IMR-90 (cell line): Measurements from ENCODE around the gene L1CAM. TPM values are rescaled to one million over a fixed set of nuclear protein-coding genes. Genes with fewer than 3 reads are reported as not detected.

Experiments used
- ATAC-seq: fragments of 200-7000 bp; cut with Tn5 transposase; 2 replicates; pipeline ENCODE4 v1.9.1; 2020; ENCODE audit warnings: low read depth, mild to moderate bottlenecking, moderate library complexity
- BruUV-seq: library from RNA; stranded (reverse); fragments of 400-500 nt; replicated peaks from 2 replicates; lab custom pipeline; 2021; lab: Mats Ljungman, UMichigan
- CTCF ChIA-PET: fragments of 300-600 bp; formaldehyde crosslinking; extraction: SDS; loops from one replicate; lab custom pipeline; 2021; ENCODE audit warnings: antibody characterized with exemption; lab: Yijun Ruan, JAX
- POLR2A ChIA-PET: fragments of 300-600 bp; sonication (Branson Sonifier 250); formaldehyde crosslinking; loops from one replicate; lab custom pipeline; 2022; ENCODE audit warnings: antibody characterized with exemption; ENCODE audit not compliant: unreplicated experiment; lab: Charles Lee
- DNase-seq: peaks from one replicate; pipeline ENCODE4 v3.0.0; 2013
- H2AFZ ChIP-seq: replicated peaks from 2 replicates; pipeline ENCODE3; 2013; ENCODE audit warnings: low read length, mild to moderate bottlenecking; ENCODE audit not compliant: poor library complexity
- H2AK5ac ChIP-seq: 2 replicates; pipeline ENCODE4 v1.6.1; 2013; ENCODE audit warnings: low read depth, low read length, inconsistent platforms
- H2AK9ac ChIP-seq: replicated peaks from 2 replicates; pipeline ENCODE3; 2013; ENCODE audit warnings: mild to moderate bottlenecking, low read depth, low read length, moderate library complexity; ENCODE audit not compliant: poor library complexity
- H2BK120ac ChIP-seq: 2 replicates; pipeline ENCODE4 v1.6.1; 2013; ENCODE audit warnings: low read depth, low read length, inconsistent platforms
- H2BK15ac ChIP-seq: 3 replicates; pipeline ENCODE4 v1.6.1; 2013; ENCODE audit warnings: low read depth, low read length, inconsistent platforms
- H2BK20ac ChIP-seq: 2 replicates; pipeline ENCODE4 v1.6.1; 2013; ENCODE audit warnings: low read depth, mild to moderate bottlenecking, inconsistent platforms, low read length, moderate library complexity
- H2BK5ac ChIP-seq: 2 replicates; pipeline ENCODE4 v1.6.1; 2013; ENCODE audit warnings: mild to moderate bottlenecking, low read depth, low read length, inconsistent platforms; ENCODE audit not compliant: poor library complexity, severe bottlenecking
- H3K14ac ChIP-seq: replicated peaks from 2 replicates; pipeline ENCODE4 v1.6.1; 2013; ENCODE audit warnings: low read depth, low read length, inconsistent platforms
- H3K18ac ChIP-seq: 2 replicates; pipeline ENCODE4 v1.6.1; 2013; ENCODE audit warnings: low read depth, low read length, control low read depth
- H3K23ac ChIP-seq: 2 replicates; pipeline ENCODE4 v1.6.1; 2013; ENCODE audit warnings: low read depth, low read length, inconsistent platforms
- H3K27ac ChIP-seq: 2 replicates; pipeline ENCODE4 v1.5.1; 2013; ENCODE audit warnings: mild to moderate bottlenecking, control low read depth, low read length; ENCODE audit not compliant: insufficient read depth
- H3K27me3 ChIP-seq: 2 replicates; pipeline ENCODE4 v1.6.1; 2013; ENCODE audit warnings: low read length; ENCODE audit not compliant: control insufficient read depth, insufficient read depth
- H3K36me3 ChIP-seq: 2 replicates; pipeline ENCODE4 v1.6.1; 2013; ENCODE audit warnings: low read length, mixed read lengths; ENCODE audit not compliant: control insufficient read depth, insufficient read depth
- H3K4ac ChIP-seq: 2 replicates; pipeline ENCODE4 v1.6.1; 2013; ENCODE audit warnings: low read depth, low read length, inconsistent platforms
- H3K4me1 ChIP-seq: 2 replicates; pipeline ENCODE4 v1.6.1; 2013; ENCODE audit warnings: low read length, mixed read lengths; ENCODE audit not compliant: control insufficient read depth, insufficient read depth
- H3K4me2 ChIP-seq: 2 replicates; pipeline ENCODE4 v1.6.1; 2013; ENCODE audit warnings: low read depth, mild to moderate bottlenecking, control low read depth, low read length, moderate library complexity
- H3K4me3 ChIP-seq: 2 replicates; pipeline ENCODE4 v1.5.1; 2013; ENCODE audit warnings: low read depth, mild to moderate bottlenecking, control low read depth, low read length, moderate library complexity; ENCODE audit not compliant: insufficient read depth
- H3K56ac ChIP-seq: 2 replicates; pipeline ENCODE4 v1.6.1; 2013; ENCODE audit warnings: low read length, inconsistent platforms; ENCODE audit not compliant: insufficient read depth; ENCODE audit errors: extremely low read depth
- H3K79me1 ChIP-seq, 2 experiments: 2 replicates each; pipeline ENCODE4 v1.6.1; 2013; ENCODE audit warnings: low read length in 2 of 2, inconsistent platforms in 1 of 2, low read depth in 1 of 2
- H3K9ac ChIP-seq: 2 replicates; pipeline ENCODE4 v1.6.1; 2013; ENCODE audit warnings: low read depth, low read length, control low read depth
- H3K9me1 ChIP-seq: 2 replicates; pipeline ENCODE4 v1.6.1; 2013; ENCODE audit warnings: low read length, inconsistent platforms; ENCODE audit not compliant: insufficient read depth
- H3K9me3 ChIP-seq: 2 replicates; pipeline ENCODE4 v1.6.1; 2013; ENCODE audit warnings: low read length; ENCODE audit not compliant: control insufficient read depth, insufficient read depth
- H4K20me1 ChIP-seq: 2 replicates; pipeline ENCODE4 v1.6.1; 2013; ENCODE audit warnings: low read length, inconsistent platforms; ENCODE audit not compliant: insufficient read depth
- H4K5ac ChIP-seq: 2 replicates; pipeline ENCODE4 v1.6.1; 2013; ENCODE audit warnings: mild to moderate bottlenecking, low read depth, low read length, control low read depth
- H4K8ac ChIP-seq, 2 experiments: 2 replicates each; pipeline ENCODE4 v1.6.1; 2013; ENCODE audit warnings: low read depth in 2 of 2, low read length in 2 of 2, control low read depth in 1 of 2, inconsistent platforms in 1 of 2
- H4K91ac ChIP-seq: 2 replicates; pipeline ENCODE4 v1.6.1; 2013; ENCODE audit warnings: low read depth, low read length, inconsistent platforms; ENCODE audit not compliant: insufficient read depth
- CHD1 ChIP-seq: IDR thresholded peaks from 2 replicates; pipeline ENCODE4 v1.6.1; 2012; ENCODE audit warnings: low read depth, low read length, improper control_type of control experiment
- FOS ChIP-seq: fragments of 150-350 bp; IDR thresholded peaks from 2 replicates; pipeline ENCODE4 v1.6.1; 2016; ENCODE audit warnings: low read depth, low read length
- MAFK ChIP-seq: IDR thresholded peaks from 2 replicates; pipeline ENCODE4 v1.6.1; 2012; ENCODE audit warnings: low read depth, low read length, improper control_type of control experiment
- MAZ ChIP-seq: IDR thresholded peaks from 2 replicates; pipeline ENCODE4 v1.6.1; 2012; ENCODE audit warnings: low read depth, mild to moderate bottlenecking, low read length, improper control_type of control experiment, moderate library complexity, borderline replicate concordance
- MXI1 ChIP-seq: IDR thresholded peaks from 2 replicates; pipeline ENCODE4 v1.6.1; 2012; ENCODE audit warnings: low read depth, mild to moderate bottlenecking, low read length, moderate library complexity, borderline replicate concordance
- POLR2A ChIP-seq: IDR thresholded peaks from 2 replicates; pipeline ENCODE4 v1.6.1; 2012; ENCODE audit warnings: mild to moderate bottlenecking, low read depth, low read length
- WGBS, 2 experiments: methylation state at CpG; one replicate each; pipeline versions ENCODE4 v1.1.5 to v1.1.7; 2013; ENCODE audit warnings: missing lambda C conversion rate in 2 of 2; ENCODE audit not compliant: insufficient read length in 1 of 2; ENCODE audit errors: extremely low coverage in 2 of 2; 5-methylcytosine and 5-hydroxymethylcytosine counted together
- dilution Hi-C: fragments of 300-500 bp; cut with HindIII; formaldehyde crosslinking; loops from one replicate; pipeline ENCODE4 v1.14.3; 2018; ENCODE audit warnings: low sequenced_read_pairs; ENCODE audit not compliant: unreplicated experiment
- in situ Hi-C: fragments of 300-500 bp; cut with MboI; formaldehyde crosslinking; loops from 3 replicates; pipeline ENCODE4 v1.14.3; 2019; ENCODE audit warnings: low sequenced_read_pairs, inconsistent platforms, mixed read lengths
- intact Hi-C: fragments of 100-400 bp; cut with micrococcal nuclease; formaldehyde crosslinking; loops from 2 replicates; pipeline ENCODE4 v1.10.0; 2022
- polyA plus RNA-seq, 3 experiments: library from polyadenylated mRNA; depleted of rRNA; stranded (reverse); fragments of >200 nt; gene quantifications; 2 replicates each; pipeline ENCODE4 v1.2.3, GENCODE V29; 2012; ENCODE audit warnings: low replicate concordance in 1 of 3
- total RNA-seq: library from RNA; depleted of rRNA; stranded (reverse); fragments of >200 nt; gene quantifications from 2 replicates; pipeline ENCODE4 v1.2.3, GENCODE V29; 2012
- TF ChIP-seq, protein P1 (sequence below): fragments of 150-350 bp; IDR thresholded peaks from 2 replicates; pipeline ENCODE4 v1.6.1; 2016; ENCODE audit warnings: low read depth, mild to moderate bottlenecking, low read length, moderate library complexity, borderline replicate concordance
- TF ChIP-seq, protein P2 (sequence below): conservative IDR thresholded peaks from 2 replicates; pipeline ENCODE4 v1.5.1; 2012; ENCODE audit warnings: mild to moderate bottlenecking, low read depth, low read length, improper control_type of control experiment

The L1CAM gene
- total and polyA plus RNA-seq, 2 of the 4 experiments (the other 2 are of a cell fraction) = 0.36 to 1.9 TPM

DNA sequence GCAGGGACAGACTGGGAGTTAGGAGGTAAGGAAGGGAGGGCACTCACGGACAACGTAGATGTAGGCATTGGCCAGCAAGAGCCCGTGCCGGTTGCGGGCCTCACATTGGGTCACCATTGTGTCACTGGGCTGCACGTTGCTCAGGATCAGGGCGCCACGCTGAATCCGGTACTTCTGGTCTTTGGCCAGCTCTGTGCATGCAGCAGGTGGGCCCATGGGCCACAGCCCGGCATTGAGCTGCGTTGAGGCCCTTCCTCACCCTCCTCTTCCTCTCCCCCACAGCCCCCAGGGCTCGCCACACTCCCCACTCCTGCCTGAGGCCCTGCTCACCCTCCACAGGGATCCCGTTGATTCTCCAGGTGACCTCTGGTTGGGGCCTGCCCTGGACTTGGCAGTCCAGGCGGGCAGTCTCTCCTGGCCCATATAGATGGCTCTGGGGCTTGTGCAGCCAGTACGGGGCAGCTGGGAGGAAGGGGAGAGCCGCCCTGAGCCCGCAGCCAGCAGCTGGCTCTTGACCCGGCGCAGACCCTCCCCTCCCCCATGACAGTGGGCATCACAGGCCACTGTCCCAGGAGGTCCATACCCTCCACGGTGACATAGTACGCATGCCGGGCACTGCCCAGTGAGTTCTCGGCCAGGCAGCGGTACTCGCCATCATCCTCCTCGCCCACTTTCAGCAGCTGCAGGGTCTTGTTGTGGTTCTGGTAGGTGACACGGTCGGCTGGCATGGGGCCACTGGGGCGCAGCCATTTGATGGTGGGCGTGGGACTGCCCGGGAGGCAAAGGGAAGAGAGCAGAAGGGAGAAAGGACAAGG, 16.3 kb downstream of the L1CAM start:
- H3K18ac ChIP-seq = no peak overlapping the region
- peaks cover 5% of the 10 kb centered on the region for H3K9me3 ChIP-seq
- H4K8ac ChIP-seq = no peak overlapping the region
- no peak overlapping the region for H4K5ac ChIP-seq
- H4K20me1 ChIP-seq = no peaks in the 10 kb centered on the region; the same call in 1 of the 2 replicates
- in situ Hi-C loops (no loop called here), dilution Hi-C loops (no loop called here), intact Hi-C loops (no loop called here)
- no TSS peak for BruUV-seq
- H4K91ac ChIP-seq = no peak overlapping the region
- DNase-seq (no peak), ATAC-seq (no peak)
- H2AFZ ChIP-seq = no peak overlapping the region
- no peak overlapping the region for H3K14ac ChIP-seq
- H2AK5ac ChIP-seq = no peak overlapping the region
- H2BK15ac ChIP-seq = no peak overlapping the region
- H3K4me3 ChIP-seq = no peak overlapping the region
- H3K27me3 ChIP-seq = peaks cover 18% of the 10 kb centered on the region
- H2BK5ac ChIP-seq = no peak overlapping the region
- H2BK120ac ChIP-seq = no peak overlapping the region
- no peak overlapping the region for H3K56ac ChIP-seq
- H3K79me1 ChIP-seq = no peaks in the 10 kb centered on the region
- H2AK9ac ChIP-seq = no peak overlapping the region
- CTCF ChIA-PET = interaction anchor here (0.6 kb wide), 1 partner anchor 22 kb away, joined by 4 read pairs; no protein-coding TSS in a partner anchor
- no peak overlapping the region for H2BK20ac ChIP-seq
- no peaks in the 10 kb centered on the region for H3K9me1 ChIP-seq
- H3K9ac ChIP-seq = no peak overlapping the region
- no peak overlapping the region for H3K4ac ChIP-seq
- TF ChIP-seq FOS (no peak), MXI1 (no peak), MAFK (no peak), MAZ (no peak), CHD1 (no peak), POLR2A (no peak)
- TF ChIP-seq, protein P1, sequence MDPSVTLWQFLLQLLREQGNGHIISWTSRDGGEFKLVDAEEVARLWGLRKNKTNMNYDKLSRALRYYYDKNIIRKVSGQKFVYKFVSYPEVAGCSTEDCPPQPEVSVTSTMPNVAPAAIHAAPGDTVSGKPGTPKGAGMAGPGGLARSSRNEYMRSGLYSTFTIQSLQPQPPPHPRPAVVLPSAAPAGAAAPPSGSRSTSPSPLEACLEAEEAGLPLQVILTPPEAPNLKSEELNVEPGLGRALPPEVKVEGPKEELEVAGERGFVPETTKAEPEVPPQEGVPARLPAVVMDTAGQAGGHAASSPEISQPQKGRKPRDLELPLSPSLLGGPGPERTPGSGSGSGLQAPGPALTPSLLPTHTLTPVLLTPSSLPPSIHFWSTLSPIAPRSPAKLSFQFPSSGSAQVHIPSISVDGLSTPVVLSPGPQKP = no peak
- TF ChIP-seq, protein P2, sequence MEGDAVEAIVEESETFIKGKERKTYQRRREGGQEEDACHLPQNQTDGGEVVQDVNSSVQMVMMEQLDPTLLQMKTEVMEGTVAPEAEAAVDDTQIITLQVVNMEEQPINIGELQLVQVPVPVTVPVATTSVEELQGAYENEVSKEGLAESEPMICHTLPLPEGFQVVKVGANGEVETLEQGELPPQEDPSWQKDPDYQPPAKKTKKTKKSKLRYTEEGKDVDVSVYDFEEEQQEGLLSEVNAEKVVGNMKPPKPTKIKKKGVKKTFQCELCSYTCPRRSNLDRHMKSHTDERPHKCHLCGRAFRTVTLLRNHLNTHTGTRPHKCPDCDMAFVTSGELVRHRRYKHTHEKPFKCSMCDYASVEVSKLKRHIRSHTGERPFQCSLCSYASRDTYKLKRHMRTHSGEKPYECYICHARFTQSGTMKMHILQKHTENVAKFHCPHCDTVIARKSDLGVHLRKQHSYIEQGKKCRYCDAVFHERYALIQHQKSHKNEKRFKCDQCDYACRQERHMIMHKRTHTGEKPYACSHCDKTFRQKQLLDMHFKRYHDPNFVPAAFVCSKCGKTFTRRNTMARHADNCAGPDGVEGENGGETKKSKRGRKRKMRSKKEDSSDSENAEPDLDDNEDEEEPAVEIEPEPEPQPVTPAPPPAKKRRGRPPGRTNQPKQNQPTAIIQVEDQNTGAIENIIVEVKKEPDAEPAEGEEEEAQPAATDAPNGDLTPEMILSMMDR = no peak
- POLR2A ChIA-PET = no interaction called here
- H3K4me1 ChIP-seq = no peaks in the 10 kb centered on the region
- no peak overlapping the region for H3K4me2 ChIP-seq
- 69% methylated on average over 7 of the region's 31 CpGs; no CpG with 5 or more reads in 1 of the 2 experiments for WGBS, 2 experiments
- no peak overlapping the region for H3K27ac ChIP-seq
- no peaks in the 10 kb centered on the region for H3K36me3 ChIP-seq
- H3K23ac ChIP-seq = no peak overlapping the region
